Brain microvascular endothelial cell (primary cell): ENCODE measurements around the gene YKT6.

Source experiments
- DNase-seq: peaks from one replicate; pipeline ENCODE4 v3.0.0-alpha.2; 2020
- H3K27ac ChIP-seq: fragments of 250-450 bp; sonication (Bioruptor Pico); 2 replicates; pipeline ENCODE4 v1.5.1; 2020; ENCODE audit warnings: mild to moderate bottlenecking, moderate library complexity
- H3K27me3 ChIP-seq: fragments of 250-450 bp; sonication (Bioruptor Pico); replicated peaks from 2 replicates; pipeline ENCODE4 v1.5.1; 2020; ENCODE audit warnings: mild to moderate bottlenecking
- H3K36me3 ChIP-seq: fragments of 250-450 bp; sonication (Bioruptor Pico); replicated peaks from 2 replicates; pipeline ENCODE4 v1.5.1; 2020; ENCODE audit warnings: mild to moderate bottlenecking
- H3K4me3 ChIP-seq: 2 replicates; pipeline ENCODE4 v1.5.1; 2011; ENCODE audit warnings: low read depth, mild to moderate bottlenecking, control low read depth, low read length, moderate library complexity
- in situ Hi-C: cut with HindIII; loops from 2 replicates; pipeline ENCODE4 v1.10.0; 2017; ENCODE audit warnings: low sequenced_read_pairs, low pct_ligation_motif_present
- TF ChIP-seq, protein P1 (sequence below): IDR thresholded peaks from 2 replicates; pipeline ENCODE4 v1.5.1; 2011; ENCODE audit warnings: low read depth, mild to moderate bottlenecking, moderate library complexity, low read length, control low read depth, inconsistent platforms; ENCODE audit errors: missing control alignments

The YKT6 gene

DNA sequence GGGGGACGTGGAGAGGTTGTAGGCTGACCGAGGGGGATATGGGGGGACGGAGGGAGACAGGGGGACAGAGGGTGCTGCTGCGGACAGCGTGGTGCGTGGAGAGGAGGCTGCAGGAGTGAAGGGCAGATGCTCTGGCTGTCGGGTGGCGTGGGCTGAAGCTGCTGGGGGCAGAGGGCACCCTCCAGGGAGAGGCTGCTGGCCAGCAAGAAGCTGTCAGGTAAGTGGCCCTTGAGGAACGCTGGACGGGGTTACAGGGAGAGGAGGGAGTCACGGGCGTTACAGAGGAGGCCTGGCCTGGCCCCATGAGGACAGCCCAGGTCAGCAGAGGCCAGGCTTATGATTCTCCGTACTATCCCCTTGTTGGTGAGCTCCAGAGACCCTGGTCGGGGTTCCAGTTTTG is 27.1 kb downstream of the YKT6 start:
- H3K36me3 ChIP-seq: no peaks in the 10 kb centered on the region
- TF ChIP-seq, protein P1, sequence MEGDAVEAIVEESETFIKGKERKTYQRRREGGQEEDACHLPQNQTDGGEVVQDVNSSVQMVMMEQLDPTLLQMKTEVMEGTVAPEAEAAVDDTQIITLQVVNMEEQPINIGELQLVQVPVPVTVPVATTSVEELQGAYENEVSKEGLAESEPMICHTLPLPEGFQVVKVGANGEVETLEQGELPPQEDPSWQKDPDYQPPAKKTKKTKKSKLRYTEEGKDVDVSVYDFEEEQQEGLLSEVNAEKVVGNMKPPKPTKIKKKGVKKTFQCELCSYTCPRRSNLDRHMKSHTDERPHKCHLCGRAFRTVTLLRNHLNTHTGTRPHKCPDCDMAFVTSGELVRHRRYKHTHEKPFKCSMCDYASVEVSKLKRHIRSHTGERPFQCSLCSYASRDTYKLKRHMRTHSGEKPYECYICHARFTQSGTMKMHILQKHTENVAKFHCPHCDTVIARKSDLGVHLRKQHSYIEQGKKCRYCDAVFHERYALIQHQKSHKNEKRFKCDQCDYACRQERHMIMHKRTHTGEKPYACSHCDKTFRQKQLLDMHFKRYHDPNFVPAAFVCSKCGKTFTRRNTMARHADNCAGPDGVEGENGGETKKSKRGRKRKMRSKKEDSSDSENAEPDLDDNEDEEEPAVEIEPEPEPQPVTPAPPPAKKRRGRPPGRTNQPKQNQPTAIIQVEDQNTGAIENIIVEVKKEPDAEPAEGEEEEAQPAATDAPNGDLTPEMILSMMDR: no peak
- in situ Hi-C loops: loop anchor here (25.0 kb wide), 1 partner anchor 259 kb away; the partner anchor contains the start of gene NUDCD3
- peaks cover 12% of the 10 kb centered on the region for H3K27me3 ChIP-seq
- no peak overlapping the region for H3K27ac ChIP-seq
- no peak overlapping the region for H3K4me3 ChIP-seq
- no peak for DNase-seq

GRCh38 chr7:44228571-44229350 is 28.0 kb downstream of the YKT6 start:
- H3K27me3 ChIP-seq: peaks cover 12% of the 10 kb centered on the region
- TF ChIP-seq, protein P1: no peak
- no peaks in the 10 kb centered on the region for H3K36me3 ChIP-seq
- H3K27ac ChIP-seq: no peak overlapping the region
- no peak for DNase-seq
- no peak overlapping the region for H3K4me3 ChIP-seq
- in situ Hi-C loops: loop anchor here (25.0 kb wide), 1 partner anchor 259 kb away; the partner anchor contains the start of gene NUDCD3

DNA sequence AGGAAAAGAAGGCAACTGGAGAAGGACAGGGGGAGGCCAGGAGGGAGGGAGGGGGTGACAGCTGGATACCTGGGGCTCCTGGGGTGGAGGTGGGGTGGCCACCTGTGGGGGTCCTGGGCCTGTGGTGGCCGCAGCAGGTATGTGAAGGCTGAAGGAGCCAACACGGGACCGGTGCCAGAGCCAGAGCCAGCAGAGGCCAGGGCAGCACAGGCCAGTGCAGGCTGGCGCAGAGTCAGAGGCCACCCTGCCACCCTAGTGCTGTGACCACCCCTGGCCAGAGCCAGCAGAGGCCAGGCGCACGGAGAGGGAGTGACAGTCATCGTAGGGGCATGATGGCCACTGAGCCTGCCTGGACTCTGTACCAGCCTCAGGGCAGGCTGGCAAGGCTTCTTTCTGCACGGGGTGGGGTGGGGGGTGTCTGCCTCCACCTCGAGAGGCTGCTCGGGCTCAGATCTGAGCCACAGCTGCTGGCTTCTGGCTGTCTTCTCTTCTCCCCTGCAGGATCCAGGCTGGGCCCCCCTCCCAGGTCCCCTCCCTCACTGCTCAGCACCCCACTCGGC is 28.8 kb downstream of the YKT6 start:
- Histone ChIP-seq H3K27me3 (peaks cover 12% of the 10 kb centered on the region), H3K27ac (no peak overlapping the region), H3K36me3 (no peaks in the 10 kb centered on the region), H3K4me3 (no peak overlapping the region)
- in situ Hi-C loops: loop anchor here (25.0 kb wide), 1 partner anchor 258 kb away; the partner anchor contains the start of gene NUDCD3
- TF ChIP-seq, protein P1: no peak
- no peak for DNase-seq

- Histone ChIP-seq H3K27me3 (peaks cover 12% of the 10 kb centered on the region), H3K36me3 (no peaks in the 10 kb centered on the region), H3K4me3 (no peak overlapping the region), H3K27ac (no peak overlapping the region)
- DNase-seq: no peak
- in situ Hi-C loops: loop anchor here (25.0 kb wide), 1 partner anchor 257 kb away; the partner anchor contains the start of gene NUDCD3
- TF ChIP-seq, protein P1: no peak
Measured at GRCh38 chr7:44230286-44230685, 29.5 kb downstream of the YKT6 start.

DNA sequence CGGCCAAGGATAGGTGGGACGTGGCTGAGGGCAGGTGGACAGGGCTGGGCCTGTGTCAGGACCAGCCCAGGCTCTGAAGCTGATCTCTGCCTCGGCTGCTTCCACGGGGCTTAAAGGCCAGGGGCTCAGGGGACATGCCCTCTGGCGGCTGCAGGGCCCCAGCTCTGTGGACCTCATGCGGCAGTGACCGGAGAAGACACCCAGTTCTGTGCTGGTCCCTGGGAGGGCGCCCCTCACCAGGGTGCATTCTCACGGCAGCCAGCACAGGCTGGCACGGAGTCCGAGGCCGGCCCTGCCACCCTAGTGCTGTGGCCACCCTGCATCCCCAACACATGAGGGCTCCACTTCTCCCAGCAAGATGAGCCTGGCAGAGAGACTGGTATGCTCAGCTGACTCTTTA is 30.3 kb downstream of the YKT6 start:
- in situ Hi-C loops: loop anchor here (25.0 kb wide), 1 partner anchor 256 kb away; the partner anchor contains the start of gene NUDCD3
- Histone ChIP-seq H3K27ac (no peak overlapping the region), H3K36me3 (no peaks in the 10 kb centered on the region), H3K27me3 (peaks cover 4% of the 10 kb centered on the region), H3K4me3 (no peak overlapping the region)
- TF ChIP-seq, protein P1: no peak
- no peak for DNase-seq
